Esophagus squamous epithelium (tissue), 5 donors: ENCODE results near the gene PCSK6. TPM values are rescaled to one million over a fixed set of nuclear protein-coding genes. Genes with fewer than 3 reads are reported as not detected.

Experiments used
- DNase-seq: peaks from one replicate; lab custom pipeline; 2025; lab: John Stamatoyannopoulos, UW
- H3K27ac ChIP-seq, 4 donors: fragments of 200-600 bp; sonication (generic); one replicate each; pipeline ENCODE4 v1.5.1; 2016 to 2019; ENCODE audit warnings: mild to moderate bottlenecking in 1 of 4
- H3K27me3 ChIP-seq, 4 donors: fragments of 200-600 bp; sonication (generic); 1 replicate in 3 of 4; 2 replicates in 1 of 4; pipeline versions ENCODE4 v1.5.1 to v1.6.0; 2017 to 2021; ENCODE audit warnings: antibody characterized with exemption in 1 of 4
- H3K36me3 ChIP-seq, 3 donors: fragments of 200-600 bp; sonication (generic); one replicate each; pipeline ENCODE4 v1.5.1; 2016 to 2019
- H3K4me1 ChIP-seq, 3 donors: fragments of 200-600 bp; sonication (generic); one replicate each; pipeline ENCODE4 v1.5.1; 2017 to 2019
- H3K4me3 ChIP-seq, 4 donors: fragments of 200-600 bp; sonication (generic); 1 replicate in 3 of 4; 2 replicates in 1 of 4; pipeline ENCODE4 v1.5.1; 2016 to 2019; ENCODE audit warnings: mild to moderate bottlenecking in 2 of 4, moderate library complexity in 1 of 4
- H3K9me3 ChIP-seq, 3 donors: fragments of 200-600 bp; sonication (generic); one replicate each; pipeline ENCODE4 v1.5.1; 2016 to 2019
- CTCF ChIP-seq, 6 experiments: fragments of 450-650 bp in 4 of 6; fragments of 200-600 bp in 2 of 6; sonication (generic) in 2 of 6; IDR thresholded peaks; one replicate each; pipeline ENCODE4 v1.5.1; 2016 to 2019; ENCODE audit warnings: antibody characterized with exemption in 6 of 6, mild to moderate bottlenecking in 4 of 6, moderate library complexity in 4 of 6
- POLR2A ChIP-seq, 4 donors: fragments of 450-650 bp; IDR thresholded peaks; one replicate each; pipeline ENCODE4 v1.6.1; 2017; ENCODE audit warnings: antibody characterized with exemption in 4 of 4, mild to moderate bottlenecking in 4 of 4, moderate library complexity in 3 of 4
- WGBS, 2 donors: methylation state at CpG; one replicate each; pipeline ENCODE4 v1.1.5; 2018; 5-methylcytosine and 5-hydroxymethylcytosine counted together
- intact Hi-C: fragments of 100-400 bp; cut with DNase I; formaldehyde crosslinking; loops from one replicate; pipeline ENCODE4 v1.15.0; 2022
- total RNA-seq, 4 donors: library from RNA; depleted of rRNA; stranded (reverse); fragments of >200 nt; gene quantifications; one replicate each; pipeline ENCODE4 v1.1.0, GENCODE V29; 2016
- donor health status: DM: yes; HTN: yes; CAD: no.

The PCSK6 gene
- total RNA-seq, 4 donors from 2014 or later = 5.1 to 13.8 (median 9.2) TPM

DNA sequence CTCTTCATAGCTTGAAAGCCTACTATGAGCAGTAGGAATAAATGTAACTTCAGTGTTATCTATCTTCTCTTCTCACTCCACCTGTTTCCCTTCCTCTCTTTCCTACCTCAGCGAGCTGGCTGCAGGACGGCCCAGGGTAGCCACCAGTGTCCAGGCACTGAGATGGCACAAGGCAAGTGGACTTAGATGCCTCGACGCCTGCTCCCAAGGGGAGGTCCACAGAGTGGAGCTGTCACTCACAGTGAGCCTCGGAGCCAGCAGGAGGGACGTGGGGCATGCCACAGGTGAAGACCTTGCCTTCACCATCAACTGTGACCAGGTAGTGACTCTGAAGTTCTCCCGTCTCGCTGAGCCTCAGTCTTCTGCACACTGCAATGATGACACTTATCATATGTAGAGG, 88.2 kb downstream of the PCSK6 start:
- intact Hi-C loops = no loop called here
- TF ChIP-seq CTCF (IDR thresholded peaks at IDR 0.05) (no peak), POLR2A (IDR thresholded peaks at IDR 0.05) (no peak)
- H3K4me1 ChIP-seq = no peaks in the 10 kb centered on the region
- 62 to 88% methylated on average over 3 to 5 of the region's 8 CpGs for WGBS, 2 donors
- no peak overlapping the region for H3K27ac ChIP-seq
- H3K4me3 ChIP-seq = no peak overlapping the region
- H3K9me3 ChIP-seq = no peaks in the 10 kb centered on the region
- no peaks in the 10 kb centered on the region for H3K36me3 ChIP-seq
- H3K27me3 ChIP-seq = peaks cover 0 to 24% (median 0%) of the 10 kb centered on the region in 4 donors
- DNase-seq = no peak

GRCh38 chr15:101399431-101399830, 90.1 kb downstream of the PCSK6 start:
- H3K9me3 ChIP-seq = no peaks in the 10 kb centered on the region
- DNase-seq = no peak
- H3K4me1 ChIP-seq = no peaks in the 10 kb centered on the region
- no peak overlapping the region for H3K4me3 ChIP-seq
- TF ChIP-seq CTCF (IDR thresholded peaks at IDR 0.05) = no peak
- no peak for TF ChIP-seq POLR2A (IDR thresholded peaks at IDR 0.05)
- H3K36me3 ChIP-seq = no peaks in the 10 kb centered on the region
- intact Hi-C loops = no loop called here
- no peak overlapping the region for H3K27ac ChIP-seq
- H3K27me3 ChIP-seq = peaks cover 0 to 24% (median 0%) of the 10 kb centered on the region in 4 donors
- WGBS, 2 donors = 88 to 91% methylated on average over 3 to 4 of the region's 6 CpGs

DNA sequence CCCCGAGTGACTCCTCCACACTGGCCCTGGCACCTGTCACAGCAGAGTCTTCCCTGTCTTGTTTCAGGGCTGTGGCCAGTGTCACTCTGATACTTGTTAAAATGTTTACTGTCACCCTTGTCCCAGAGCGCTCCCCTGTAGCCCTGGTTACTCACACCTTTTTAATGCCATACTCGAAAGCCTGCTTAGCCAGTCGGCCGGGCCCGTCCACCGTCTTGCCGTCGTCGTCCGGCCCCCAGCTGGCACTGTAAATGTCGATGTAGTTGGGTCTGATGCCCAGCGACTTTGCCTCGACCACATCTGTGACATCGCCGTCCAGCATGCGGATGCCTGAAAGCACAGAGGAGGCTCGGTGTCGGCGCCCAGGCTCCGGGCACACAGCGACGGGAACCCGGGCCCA, 91.3 kb downstream of the PCSK6 start:
- TF ChIP-seq CTCF (IDR thresholded peaks at IDR 0.05) = no peak
- no peaks in the 10 kb centered on the region for H3K4me1 ChIP-seq
- 86 to 93% methylated on average over 8 of the region's 24 CpGs for WGBS, 2 donors
- no peak overlapping the region for H3K4me3 ChIP-seq
- H3K27ac ChIP-seq = no peak overlapping the region
- intact Hi-C loops = no loop called here
- no peaks in the 10 kb centered on the region for H3K36me3 ChIP-seq
- peaks cover 0 to 24% (median 0%) of the 10 kb centered on the region in 4 donors for H3K27me3 ChIP-seq
- no peaks in the 10 kb centered on the region for H3K9me3 ChIP-seq
- DNase-seq = no peak

DNA sequence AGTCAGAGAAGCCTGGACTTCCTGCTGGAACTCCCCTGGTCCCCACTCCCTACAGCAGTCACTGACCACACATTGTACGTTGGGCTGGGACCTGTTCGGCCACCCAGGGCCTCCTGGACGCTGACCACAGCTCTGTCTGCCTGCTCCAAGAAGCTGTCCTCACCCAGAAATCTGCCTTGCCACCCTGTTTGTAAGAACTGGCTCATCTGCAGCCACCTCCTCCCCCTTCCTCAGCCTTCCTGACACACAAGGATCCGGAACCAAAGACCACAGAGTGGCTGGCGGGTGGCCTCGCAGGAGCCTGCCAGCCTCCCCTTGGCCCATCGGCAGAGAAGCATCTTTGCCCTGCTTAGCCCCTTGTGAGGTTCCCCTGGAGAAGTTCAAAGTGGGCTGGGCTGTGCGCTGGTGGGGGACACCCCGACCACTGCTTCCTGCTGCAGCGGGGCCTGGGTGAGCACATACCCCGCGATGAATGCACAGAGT, 91.9 kb downstream of the PCSK6 start:
- Histone ChIP-seq H3K4me1 (no peaks in the 10 kb centered on the region), H3K27me3 (peaks cover 0 to 24% (median 0%) of the 10 kb centered on the region in 4 donors), H3K9me3 (no peaks in the 10 kb centered on the region), H3K27ac (no peak overlapping the region), H3K36me3 (no peaks in the 10 kb centered on the region), H3K4me3 (no peak overlapping the region)
- intact Hi-C loops = no loop called here
- DNase-seq = no peak
- no peak for TF ChIP-seq CTCF (IDR thresholded peaks at IDR 0.05)
- no peak for TF ChIP-seq POLR2A (IDR thresholded peaks at IDR 0.05)
- WGBS, 2 donors = 74% methylated on average over 5 of the region's 12 CpGs; no CpG with 5 or more reads in 1 of the 2 donors

- intact Hi-C loops = no loop called here
- no peak overlapping the region for H3K27ac ChIP-seq
- no peak overlapping the region for H3K4me3 ChIP-seq
- H3K36me3 ChIP-seq = no peaks in the 10 kb centered on the region
- no peak for DNase-seq
- TF ChIP-seq CTCF (IDR thresholded peaks at IDR 0.05) = no peak
- peaks cover 0 to 24% (median 0%) of the 10 kb centered on the region in 4 donors for H3K27me3 ChIP-seq
- no peaks in the 10 kb centered on the region for H3K9me3 ChIP-seq
- WGBS, 2 donors = 80 to 91% methylated on average over 8 to 18 of the region's 19 CpGs
- no peaks in the 10 kb centered on the region for H3K4me1 ChIP-seq
These were observed 92.8 kb downstream of the PCSK6 start for GRCh38 chr15:101396484-101397261.
